Stomach (tissue), 4 donors: ENCODE results near the gene RALGAPB.

Experiments used
- POLR2A ChIP-seq, 4 donors: fragments of 450-650 bp; IDR thresholded peaks; one replicate each; pipeline ENCODE4 v1.6.1; 2016; ENCODE audit warnings: antibody characterized with exemption in 4 of 4, control low read depth in 2 of 4, mild to moderate bottlenecking in 1 of 4, moderate library complexity in 1 of 4
- POLR2AphosphoS5 ChIP-seq, 3 donors: sonication (generic); formaldehyde crosslinking; IDR thresholded peaks; one replicate each; pipeline ENCODE4 v1.6.1; 2016; ENCODE audit warnings: antibody characterized with exemption in 3 of 3
- TF ChIP-seq, protein P1 (sequence below), 7 experiments: fragments of 450-650 bp in 4 of 7; fragments of 200-600 bp in 3 of 7; sonication (generic) in 3 of 7; IDR thresholded peaks; one replicate each; pipeline ENCODE4 v1.5.1; 2016 to 2019; ENCODE audit warnings: antibody characterized with exemption in 7 of 7, control low read depth in 2 of 7, mild to moderate bottlenecking in 1 of 7

DNA sequence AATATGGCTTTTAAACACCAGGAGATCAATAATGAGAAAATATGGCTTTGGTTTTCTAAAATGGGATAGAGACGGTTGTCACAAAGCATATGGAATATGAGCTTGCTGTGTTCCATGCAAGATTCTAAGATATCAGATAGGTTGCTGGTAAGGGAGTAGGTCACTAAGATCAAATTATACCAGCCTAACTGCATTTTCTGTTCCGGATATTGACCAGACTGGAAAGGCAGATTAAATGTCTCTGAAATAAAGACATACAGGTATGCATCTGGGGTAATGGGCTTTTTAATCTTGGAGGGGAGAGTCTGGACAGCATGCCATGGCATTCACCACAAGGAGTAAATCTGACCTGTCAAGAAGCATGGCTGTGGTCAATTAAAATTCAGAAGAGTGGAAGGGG, 73.1 kb downstream of the RALGAPB start:
- TF ChIP-seq, protein P1, sequence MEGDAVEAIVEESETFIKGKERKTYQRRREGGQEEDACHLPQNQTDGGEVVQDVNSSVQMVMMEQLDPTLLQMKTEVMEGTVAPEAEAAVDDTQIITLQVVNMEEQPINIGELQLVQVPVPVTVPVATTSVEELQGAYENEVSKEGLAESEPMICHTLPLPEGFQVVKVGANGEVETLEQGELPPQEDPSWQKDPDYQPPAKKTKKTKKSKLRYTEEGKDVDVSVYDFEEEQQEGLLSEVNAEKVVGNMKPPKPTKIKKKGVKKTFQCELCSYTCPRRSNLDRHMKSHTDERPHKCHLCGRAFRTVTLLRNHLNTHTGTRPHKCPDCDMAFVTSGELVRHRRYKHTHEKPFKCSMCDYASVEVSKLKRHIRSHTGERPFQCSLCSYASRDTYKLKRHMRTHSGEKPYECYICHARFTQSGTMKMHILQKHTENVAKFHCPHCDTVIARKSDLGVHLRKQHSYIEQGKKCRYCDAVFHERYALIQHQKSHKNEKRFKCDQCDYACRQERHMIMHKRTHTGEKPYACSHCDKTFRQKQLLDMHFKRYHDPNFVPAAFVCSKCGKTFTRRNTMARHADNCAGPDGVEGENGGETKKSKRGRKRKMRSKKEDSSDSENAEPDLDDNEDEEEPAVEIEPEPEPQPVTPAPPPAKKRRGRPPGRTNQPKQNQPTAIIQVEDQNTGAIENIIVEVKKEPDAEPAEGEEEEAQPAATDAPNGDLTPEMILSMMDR (IDR thresholded peaks at IDR 0.05), result no peak
- TF ChIP-seq POLR2A (IDR thresholded peaks at IDR 0.05) (no peak), POLR2AphosphoS5 (IDR thresholded peaks at IDR 0.05) (no peak)
